ENCODE measurements around the gene FGGY.

DNA sequence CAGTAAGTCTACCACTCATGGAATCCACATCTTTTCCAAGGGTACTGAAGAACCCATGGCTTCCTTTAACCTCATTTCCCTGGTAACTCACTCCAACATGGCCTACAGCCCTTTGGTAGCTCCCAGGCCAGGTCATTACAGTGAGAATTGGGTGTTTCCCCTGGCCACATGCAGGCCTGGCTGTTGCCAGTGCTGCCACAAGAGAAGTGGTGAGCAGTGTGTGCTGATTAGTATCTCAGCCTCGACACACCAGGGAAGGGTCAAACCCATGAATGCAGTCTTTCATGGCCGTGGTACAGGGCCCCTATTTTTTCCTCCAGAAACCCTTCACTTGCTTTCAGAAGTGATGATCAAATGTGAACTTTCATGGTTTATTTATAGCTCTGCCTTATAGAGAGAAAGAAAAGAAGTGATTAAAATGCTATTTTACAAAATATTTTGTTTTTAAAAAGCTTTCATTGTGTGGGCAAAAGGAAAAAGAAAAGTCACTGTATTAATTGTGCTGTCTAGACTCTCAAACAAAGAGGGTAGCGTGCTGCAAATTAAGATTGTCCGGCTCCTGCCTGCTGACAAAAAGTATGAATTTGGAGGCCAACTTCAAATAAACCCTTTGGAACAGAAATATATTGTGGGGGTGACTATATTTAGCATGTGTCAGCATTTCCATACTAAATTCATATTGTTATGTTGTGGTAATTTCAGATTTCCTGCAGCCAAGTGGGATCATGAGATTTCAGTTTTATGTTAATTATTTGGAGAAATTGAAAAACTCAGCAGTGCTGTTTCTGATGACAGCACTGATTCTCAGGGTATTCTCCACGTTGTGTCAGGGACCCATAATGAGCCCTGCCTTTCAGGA, 455.9 kb downstream of the FGGY start:
- TF ChIP-seq POLR2A (IDR thresholded peaks at IDR 0.05; ENCODE audit: low read depth, low read length) (no peak), CTCF (IDR thresholded peaks at IDR 0.05; ENCODE audit: extremely low read depth in 1 of 2, insufficient read depth in 1 of 2, low read depth in 1 of 2, low read length in 2 of 2) (no peak), EZH2 (IDR thresholded peaks at IDR 0.05; ENCODE audit: borderline replicate concordance, low read depth, low read length, severe bottlenecking) (no peak), JUN (IDR thresholded peaks at IDR 0.05; ENCODE audit: borderline replicate concordance, insufficient read depth, insufficient read length, low read depth) (no peak)

All from endothelial cell of umbilical vein (primary cell).